ENCODE data around the gene RSPH9. TPM values are rescaled to one million over a fixed set of nuclear protein-coding genes. Genes with fewer than 3 reads are reported as not detected.

RSPH9 gene
- total RNA-seq, result 0.57 and 0.63 TPM in 2 replicates
- long read RNA-seq, partial matches to known transcripts, result 0 of 4 reads
- long read RNA-seq, other reads (novel, unspliced or antisense), result 4 of 4 reads

GRCh38 chr6:43644940-43645612 lies at the start of gene RSPH9:
Gene RSPH9, plus strand, starts transcription at chr6:43645036. Its CDS starts 63 bp downstream, at chr6:43645099.
- Mint-ChIP-seq H3K4me3 (peak within 1 kb of the TSS; percentile 76), H3K36me3 (ENCODE audit: low read depth) (peaks cover 8% of the 10 kb centered on the region), H3K27ac (ENCODE audit: unreplicated experiment) (no peak within 1 kb of the TSS), H3K4me1 (peaks cover 23% of the 10 kb centered on the region), H3K27me3 (ENCODE audit: low read depth) (no peaks in the 10 kb centered on the region), H3K9me3 (no peaks in the 10 kb centered on the region)
- TF ChIP-seq CTCF (conservative IDR thresholded peaks at IDR 0.05), result no peak
- peak; percentile 67 for DNase-seq (ENCODE audit: low read depth, low spot score)

- Mint-ChIP-seq H3K4me3 (no peak overlapping the region), H3K27ac (ENCODE audit: unreplicated experiment) (no peak overlapping the region), H3K36me3 (ENCODE audit: low read depth) (no peaks in the 10 kb centered on the region), H3K4me1 (no peaks in the 10 kb centered on the region), H3K27me3 (ENCODE audit: low read depth) (no peaks in the 10 kb centered on the region), H3K9me3 (no peaks in the 10 kb centered on the region)
- no peak for TF ChIP-seq CTCF (conservative IDR thresholded peaks at IDR 0.05)
- no peak for DNase-seq (ENCODE audit: low read depth, low spot score)
Measured at GRCh38 chr6:43600595-43600994, 44.2 kb upstream of the RSPH9 start.

GRCh38 chr6:43604174-43604573 lies 40.7 kb upstream of the RSPH9 start:
- no peak overlapping the region for H3K27ac Mint-ChIP-seq (ENCODE audit: unreplicated experiment)
- H3K36me3 Mint-ChIP-seq (ENCODE audit: low read depth), result peaks cover 2% of the 10 kb centered on the region
- H3K4me1 Mint-ChIP-seq, result no peaks in the 10 kb centered on the region
- DNase-seq (ENCODE audit: low read depth, low spot score), result no peak
- H3K9me3 Mint-ChIP-seq, result no peaks in the 10 kb centered on the region
- no peak overlapping the region for H3K4me3 Mint-ChIP-seq
- no peaks in the 10 kb centered on the region for H3K27me3 Mint-ChIP-seq (ENCODE audit: low read depth)
- TF ChIP-seq CTCF (conservative IDR thresholded peaks at IDR 0.05), result no peak

- H3K27me3 Mint-ChIP-seq (ENCODE audit: low read depth), result no peaks in the 10 kb centered on the region
- H3K4me1 Mint-ChIP-seq, result no peaks in the 10 kb centered on the region
- H3K4me3 Mint-ChIP-seq, result no peak overlapping the region
- H3K9me3 Mint-ChIP-seq, result no peaks in the 10 kb centered on the region
- H3K27ac Mint-ChIP-seq (ENCODE audit: unreplicated experiment), result no peak overlapping the region
- TF ChIP-seq CTCF (conservative IDR thresholded peaks at IDR 0.05), result no peak
- peaks cover 2% of the 10 kb centered on the region for H3K36me3 Mint-ChIP-seq (ENCODE audit: low read depth)
- DNase-seq (ENCODE audit: low read depth, low spot score), result no peak
Measured at GRCh38 chr6:43606019-43606418, 38.8 kb upstream of the RSPH9 start.

- Mint-ChIP-seq H3K4me3 (no peak overlapping the region), H3K4me1 (no peaks in the 10 kb centered on the region), H3K36me3 (ENCODE audit: low read depth) (peaks cover 2% of the 10 kb centered on the region), H3K9me3 (no peaks in the 10 kb centered on the region), H3K27ac (ENCODE audit: unreplicated experiment) (no peak overlapping the region), H3K27me3 (ENCODE audit: low read depth) (no peaks in the 10 kb centered on the region)
- peak; percentile 76 for DNase-seq (ENCODE audit: low read depth, low spot score)
- peak; percentile 90 for TF ChIP-seq CTCF (conservative IDR thresholded peaks at IDR 0.05)
Measured at GRCh38 chr6:43608310-43608763, 36.5 kb upstream of the RSPH9 start.

All from neural crest cell (in vitro differentiated cells).